Osteocyte (in vitro differentiated cells): ENCODE data around the gene ADARB1. TPM values are rescaled to one million over a fixed set of nuclear protein-coding genes. Genes with fewer than 3 reads are reported as not detected.

ENCODE experiments used
- DNase-seq: peaks from one replicate; pipeline ENCODE4 v3.0.0; 2021; ENCODE audit warnings: mixed read lengths; ENCODE audit not compliant: unreplicated experiment; ENCODE audit errors: extremely low spot score
- H3K27ac Mint-ChIP-seq: one replicate; pipeline ENCODE4 v1.8.0; 2021; ENCODE audit warnings: mild to moderate bottlenecking, mixed read lengths; ENCODE audit not compliant: unreplicated experiment
- H3K27me3 Mint-ChIP-seq: one replicate; pipeline ENCODE4 v1.8.0; 2021; ENCODE audit warnings: mixed read lengths; ENCODE audit not compliant: unreplicated experiment
- H3K36me3 Mint-ChIP-seq: one replicate; pipeline ENCODE4 v1.8.0; 2021; ENCODE audit warnings: mixed read lengths; ENCODE audit not compliant: unreplicated experiment
- H3K4me1 Mint-ChIP-seq: one replicate; pipeline ENCODE4 v1.8.0; 2021; ENCODE audit warnings: mixed read lengths; ENCODE audit not compliant: unreplicated experiment
- H3K4me3 Mint-ChIP-seq: one replicate; pipeline ENCODE4 v1.8.0; 2021; ENCODE audit warnings: mild to moderate bottlenecking, moderate library complexity, mixed read lengths; ENCODE audit not compliant: unreplicated experiment
- H3K9me3 Mint-ChIP-seq: one replicate; pipeline ENCODE4 v1.8.0; 2021; ENCODE audit warnings: mixed read lengths; ENCODE audit not compliant: unreplicated experiment
- CTCF ChIP-seq: fragments of 200-600 bp; sonication (generic); IDR thresholded peaks from 2 replicates; pipeline ENCODE4 v1.5.0; 2021; ENCODE audit warnings: antibody characterized with exemption, mild to moderate bottlenecking, moderate library complexity
- total RNA-seq: library from RNA; stranded (reverse); gene quantifications from 2 replicates; pipeline ENCODE4 v1.2.1, GENCODE V29; 2021

ADARB1 gene
- total RNA-seq, 1 donor from 2014 or later = 126 TPM

DNA sequence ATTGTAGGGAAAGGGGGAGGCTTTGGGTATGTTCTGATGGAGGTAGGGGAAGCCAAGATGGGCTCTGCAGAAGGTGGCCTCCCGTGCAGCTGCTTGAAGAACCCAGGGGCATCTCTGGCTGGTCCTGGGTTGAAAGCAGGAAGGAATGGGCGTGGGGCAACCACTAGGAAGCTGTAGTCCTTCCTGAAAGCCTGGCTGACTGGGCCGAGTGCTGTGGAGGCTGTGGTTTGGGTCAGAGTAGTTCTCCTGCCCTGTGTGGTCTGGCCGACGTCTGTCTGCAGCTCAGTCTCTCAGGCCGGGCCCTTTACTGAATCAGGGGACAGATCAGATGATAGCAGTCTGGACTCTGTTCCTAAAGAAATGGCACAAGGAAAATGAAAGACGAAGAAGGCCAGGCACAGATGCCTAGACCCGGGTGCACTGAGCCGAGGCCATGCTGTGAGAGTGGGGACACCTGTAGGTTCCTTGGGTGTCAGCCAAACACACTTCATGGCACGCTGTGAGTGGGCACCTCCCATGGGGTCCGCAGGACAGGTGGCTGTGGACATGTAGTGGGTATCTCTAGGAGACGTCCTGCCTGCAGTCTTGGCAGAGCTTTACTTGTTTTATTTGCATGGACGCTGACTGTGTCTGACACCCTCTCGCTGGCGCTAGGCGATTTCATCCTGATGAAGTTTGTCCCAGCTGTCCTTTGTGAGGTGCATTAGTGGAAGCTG, 126.4 kb downstream of the ADARB1 start:
- no peak for DNase-seq
- Mint-ChIP-seq H3K9me3 (no peaks in the 10 kb centered on the region), H3K36me3 (peaks cover 48% of the 10 kb centered on the region), H3K4me3 (no peak overlapping the region), H3K4me1 (no peaks in the 10 kb centered on the region), H3K27ac (no peak overlapping the region), H3K27me3 (no peaks in the 10 kb centered on the region)
- TF ChIP-seq CTCF = no peak

GRCh38 chr21:45202344-45202743, 128.0 kb downstream of the ADARB1 start:
- Mint-ChIP-seq H3K4me1 (no peaks in the 10 kb centered on the region), H3K4me3 (no peak overlapping the region), H3K9me3 (no peaks in the 10 kb centered on the region), H3K36me3 (peaks cover 48% of the 10 kb centered on the region), H3K27ac (no peak overlapping the region), H3K27me3 (no peaks in the 10 kb centered on the region)
- peak; percentile 72 for DNase-seq
- no peak for TF ChIP-seq CTCF

GRCh38 chr21:45202889-45203288, 128.5 kb downstream of the ADARB1 start:
- Mint-ChIP-seq H3K4me1 (no peaks in the 10 kb centered on the region), H3K36me3 (peaks cover 47% of the 10 kb centered on the region), H3K27me3 (no peaks in the 10 kb centered on the region), H3K9me3 (no peaks in the 10 kb centered on the region), H3K27ac (no peak overlapping the region), H3K4me3 (no peak overlapping the region)
- TF ChIP-seq CTCF = no peak
- DNase-seq = peak; percentile 59

DNA sequence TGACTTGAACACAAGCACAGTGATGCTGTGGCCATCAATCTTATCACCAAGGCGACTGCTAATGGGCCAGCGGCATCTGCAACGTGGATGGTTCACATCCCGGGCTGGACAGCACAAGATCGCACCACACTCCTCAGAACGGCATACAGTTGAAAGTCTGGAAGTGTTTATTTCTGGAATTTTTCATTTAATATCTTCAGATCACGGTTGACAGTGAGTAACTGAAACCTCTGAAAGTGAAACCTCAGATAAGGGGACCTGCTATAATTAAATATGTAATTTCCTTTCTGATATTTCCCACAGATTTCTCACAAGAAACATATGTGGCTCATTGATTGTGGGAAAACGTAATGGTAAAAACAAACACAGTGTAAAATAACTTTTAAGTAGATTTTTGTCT, 129.6 kb downstream of the ADARB1 start:
- Mint-ChIP-seq H3K4me1 (peaks cover 6% of the 10 kb centered on the region), H3K4me3 (no peak overlapping the region), H3K27ac (no peak overlapping the region), H3K9me3 (no peaks in the 10 kb centered on the region), H3K36me3 (peaks cover 55% of the 10 kb centered on the region), H3K27me3 (no peaks in the 10 kb centered on the region)
- TF ChIP-seq CTCF = no peak
- DNase-seq = peak; percentile 48

- no peak overlapping the region for H3K4me3 Mint-ChIP-seq
- no peaks in the 10 kb centered on the region for H3K9me3 Mint-ChIP-seq
- no peak for TF ChIP-seq CTCF
- H3K4me1 Mint-ChIP-seq = peaks cover 8% of the 10 kb centered on the region
- DNase-seq = peak; percentile 59
- H3K27me3 Mint-ChIP-seq = no peaks in the 10 kb centered on the region
- no peak overlapping the region for H3K27ac Mint-ChIP-seq
- peaks cover 53% of the 10 kb centered on the region for H3K36me3 Mint-ChIP-seq
Measured at GRCh38 chr21:45204395-45204794, 130.0 kb downstream of the ADARB1 start.
